GM08714 (cell line): ENCODE measurements around the gene PELI3.

Source experiments
- H3K4me3 ChIP-seq: fragments of 200-500 bp; sonication (Bioruptor generic); 2 replicates; pipeline ENCODE4 v1.5.1; 2014; ENCODE audit warnings: mild to moderate bottlenecking, low read length, inconsistent platforms
- ZNF274 ChIP-seq: IDR thresholded peaks from 2 replicates; pipeline ENCODE4 v1.6.1; 2012; ENCODE audit warnings: mild to moderate bottlenecking, low read depth, low read length

Gene PELI3

DNA sequence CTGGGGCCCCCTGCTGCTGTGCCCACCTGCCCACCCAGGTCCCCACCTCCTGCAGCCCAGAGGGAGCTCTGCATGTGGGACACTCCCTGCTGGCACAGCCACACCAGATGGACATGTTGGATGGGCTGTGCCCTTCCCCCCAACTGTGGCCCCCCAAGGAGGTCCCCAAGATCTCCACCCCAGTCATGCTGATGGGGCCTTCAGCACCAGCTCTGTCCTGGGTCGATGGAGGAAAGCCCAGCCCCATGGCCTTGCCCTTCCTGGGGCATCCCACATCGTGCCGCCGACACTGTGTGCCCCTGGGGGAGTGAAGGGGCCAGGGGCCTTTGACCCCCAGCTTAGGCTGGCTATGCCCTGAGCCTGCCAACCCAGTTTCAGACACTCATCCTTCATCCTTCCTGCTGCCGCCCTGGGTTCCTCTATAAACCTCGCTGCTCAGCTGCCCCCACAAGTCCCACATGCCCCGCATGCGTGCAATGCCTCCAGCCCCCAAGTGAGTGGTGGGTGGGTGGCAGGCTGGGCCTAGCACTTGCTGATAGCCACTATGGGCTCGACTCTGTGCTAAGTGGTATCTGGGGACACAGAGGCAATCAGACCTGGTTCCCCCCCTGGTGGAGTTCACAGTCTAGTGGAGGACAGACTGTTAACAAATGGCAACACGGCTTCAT lies 9.6 kb downstream of the PELI3 start:
- TF ChIP-seq ZNF274 = no peak
- no peak overlapping the region for H3K4me3 ChIP-seq

DNA sequence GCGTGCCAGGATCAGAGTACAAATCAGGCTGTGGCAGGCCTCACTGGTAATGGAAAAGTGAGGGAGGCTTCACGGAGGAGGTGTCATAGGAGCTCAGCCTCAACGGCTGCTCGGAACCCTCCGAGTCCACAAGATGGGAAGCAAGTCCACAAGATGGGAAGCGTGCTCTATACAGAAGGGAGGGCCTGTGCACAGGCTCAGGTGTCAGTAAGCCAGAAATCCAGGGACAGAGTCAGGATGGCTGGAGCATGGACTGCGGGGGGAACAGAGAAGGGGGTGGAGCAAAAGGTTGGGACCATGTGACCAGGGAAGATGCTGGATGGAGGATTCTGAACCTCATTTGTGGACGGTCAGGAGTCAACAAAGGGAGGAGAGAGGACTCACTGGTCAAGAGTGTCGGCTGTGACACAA lies 10.1 kb downstream of the PELI3 start:
- TF ChIP-seq ZNF274 = no peak
- H3K4me3 ChIP-seq = no peak overlapping the region

DNA sequence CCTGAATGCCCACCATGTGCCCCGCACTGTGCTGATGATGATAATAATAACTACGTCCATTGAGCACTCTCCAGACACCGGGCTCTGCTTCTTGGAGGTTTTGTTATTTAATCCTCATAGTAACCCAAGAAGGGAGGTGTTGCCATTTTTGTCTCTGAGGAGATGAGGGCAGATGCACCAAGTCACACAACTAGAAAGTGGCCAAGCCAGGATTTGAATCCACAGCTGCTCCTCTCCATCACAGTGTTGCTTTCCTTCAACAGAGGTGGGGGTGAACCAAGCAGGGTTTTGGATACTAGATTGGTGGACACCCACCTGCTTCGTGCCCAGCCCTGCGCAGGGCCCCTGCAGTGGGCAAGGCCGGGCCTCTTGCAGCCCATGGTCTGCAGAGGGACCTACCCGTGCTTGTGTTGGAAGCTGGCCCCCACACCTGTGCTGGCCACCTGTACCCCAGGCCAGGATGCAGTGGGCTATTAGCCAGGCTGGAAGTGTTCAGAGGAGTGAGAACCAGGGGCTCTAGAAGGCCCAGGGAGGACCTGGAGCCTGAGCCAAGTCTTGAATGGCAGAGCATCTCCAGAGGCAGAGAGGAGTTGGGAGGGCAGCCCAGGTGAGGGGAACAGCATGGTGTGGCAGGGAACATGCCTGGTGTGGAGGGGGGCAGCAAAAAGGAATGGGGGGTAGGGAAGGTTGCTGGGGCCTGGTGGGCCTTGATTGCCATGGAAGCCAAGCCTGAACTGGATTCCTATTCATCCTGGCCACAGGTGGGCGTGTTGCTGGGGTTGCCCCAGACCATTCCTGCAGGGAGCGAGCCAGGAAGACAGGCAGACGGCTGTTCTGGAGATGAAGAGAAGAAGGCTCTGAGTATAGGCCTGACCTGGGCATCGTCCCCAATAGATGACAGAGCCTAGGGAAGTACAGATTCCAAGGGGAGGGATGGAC lies 10.8 kb downstream of the PELI3 start:
- no peak for TF ChIP-seq ZNF274
- H3K4me3 ChIP-seq = no peak overlapping the region

DNA sequence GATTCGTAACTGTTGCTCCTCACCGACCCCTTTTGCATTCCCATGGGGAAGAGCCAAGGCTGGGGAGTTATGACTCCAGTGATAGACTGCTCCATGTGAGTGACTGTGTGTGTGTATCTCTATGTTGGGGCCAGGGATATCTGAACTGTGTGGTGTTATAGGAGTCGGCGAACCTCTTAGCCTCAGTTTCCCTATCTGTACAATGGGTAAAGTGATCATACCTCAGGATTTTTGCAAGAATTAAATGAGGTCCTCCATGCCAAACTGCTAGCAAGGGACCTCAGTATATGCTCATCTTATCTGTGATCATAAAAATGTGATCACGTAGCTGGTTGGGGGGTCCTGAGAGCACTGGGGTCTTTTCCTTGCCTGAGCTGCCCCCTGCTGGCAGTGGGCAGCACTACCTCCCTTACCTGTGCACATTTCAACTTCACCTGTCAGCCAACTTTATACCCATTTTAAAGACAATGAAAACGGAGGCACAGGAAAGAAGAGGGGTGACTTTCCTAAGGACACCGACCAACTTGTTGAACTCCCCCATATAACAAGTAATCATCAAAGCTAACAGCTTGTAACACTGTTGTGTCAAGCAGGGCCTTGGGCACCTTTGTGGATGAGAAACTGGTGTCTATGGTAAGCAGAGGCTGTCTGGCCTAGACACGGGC lies 12.2 kb downstream of the PELI3 start:
- TF ChIP-seq ZNF274 = no peak
- peak overlapping the region; percentile 84 for H3K4me3 ChIP-seq

DNA sequence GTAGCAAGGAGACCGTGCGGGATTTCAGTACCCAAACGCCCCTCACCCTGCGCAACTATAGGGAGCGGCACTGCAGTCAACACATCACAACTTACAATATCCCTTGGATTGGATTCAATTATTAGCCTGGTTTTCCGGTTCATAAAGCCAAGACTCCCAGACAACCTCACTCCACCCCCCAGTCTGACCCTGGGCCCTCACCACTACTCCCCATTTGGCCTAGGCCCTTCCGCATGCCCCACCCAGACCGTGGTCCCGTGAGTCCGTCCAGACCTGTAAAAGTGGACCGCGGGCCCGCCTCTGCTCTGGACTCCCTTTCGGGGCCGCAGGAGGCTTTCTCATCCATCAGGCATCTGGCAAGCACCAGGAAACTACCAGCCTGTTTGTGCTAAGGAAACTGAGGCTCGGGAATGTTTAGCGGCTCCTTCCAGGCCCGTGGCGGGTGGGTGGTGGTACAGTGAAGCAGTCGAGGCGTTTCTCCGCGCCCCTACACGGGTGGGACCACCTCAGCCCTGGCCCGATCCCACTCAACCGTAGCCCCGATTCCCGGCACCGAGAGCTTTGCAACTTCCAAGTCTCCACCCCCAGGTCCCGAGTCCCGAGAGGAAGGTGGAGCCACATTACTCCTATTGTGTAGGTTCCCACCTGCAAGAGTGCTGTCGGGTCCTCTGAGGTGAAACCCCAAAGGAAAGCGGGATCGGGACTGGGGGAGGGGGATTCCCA lies 12.8 kb downstream of the PELI3 start:
- peak overlapping the region; percentile 84 for H3K4me3 ChIP-seq
- TF ChIP-seq ZNF274 = no peak

DNA sequence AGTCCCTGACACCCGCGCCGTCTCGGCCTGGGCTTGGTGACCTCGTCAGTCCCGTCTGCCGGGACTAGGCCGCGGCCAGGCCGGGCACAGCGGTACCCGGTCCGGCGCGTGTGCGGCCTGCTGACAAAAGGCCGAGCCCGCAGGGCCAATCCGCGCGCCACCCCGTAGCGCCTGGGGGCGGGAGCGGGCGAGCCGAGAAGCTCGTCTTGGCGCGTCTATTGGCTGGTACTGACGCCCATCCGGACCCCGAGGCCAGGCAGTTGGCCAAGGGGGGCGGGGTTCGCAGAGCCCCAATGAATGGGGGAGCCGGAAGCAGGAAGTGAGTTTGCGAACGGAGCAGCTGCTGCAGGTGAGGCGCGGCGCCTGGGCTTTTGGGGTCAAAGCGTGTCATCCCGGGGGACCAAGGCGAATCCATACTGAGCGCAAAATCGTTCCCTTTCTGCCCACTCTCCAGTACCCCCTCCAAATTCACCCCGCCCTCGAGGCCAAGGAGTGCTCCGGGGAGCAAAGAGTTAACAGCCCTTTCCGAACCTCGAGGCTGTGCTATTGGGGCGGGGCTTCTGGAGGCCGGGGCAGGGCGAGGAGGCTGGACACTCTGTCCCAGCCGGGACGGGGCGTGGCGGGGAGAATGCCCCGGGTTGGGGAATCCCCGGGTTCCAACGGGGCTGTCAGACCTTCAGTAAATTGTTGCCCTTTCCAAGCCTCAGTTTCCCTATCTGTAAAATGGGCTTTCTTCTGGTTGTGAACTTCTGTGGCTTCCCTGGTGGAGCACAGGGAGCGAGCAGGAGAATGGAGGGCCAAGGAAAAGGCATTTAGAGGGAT lies 13.6 kb downstream of the PELI3 start, which contains the start of gene DPP3:
TSS of gene DPP3 (plus strand) at position 318 of the 822 bp plus-strand sequence. CDS start 1,767 bp downstream, outside the sequence.
- peak within 1 kb of the TSS; percentile 84 for H3K4me3 ChIP-seq
- no peak for TF ChIP-seq ZNF274

DNA sequence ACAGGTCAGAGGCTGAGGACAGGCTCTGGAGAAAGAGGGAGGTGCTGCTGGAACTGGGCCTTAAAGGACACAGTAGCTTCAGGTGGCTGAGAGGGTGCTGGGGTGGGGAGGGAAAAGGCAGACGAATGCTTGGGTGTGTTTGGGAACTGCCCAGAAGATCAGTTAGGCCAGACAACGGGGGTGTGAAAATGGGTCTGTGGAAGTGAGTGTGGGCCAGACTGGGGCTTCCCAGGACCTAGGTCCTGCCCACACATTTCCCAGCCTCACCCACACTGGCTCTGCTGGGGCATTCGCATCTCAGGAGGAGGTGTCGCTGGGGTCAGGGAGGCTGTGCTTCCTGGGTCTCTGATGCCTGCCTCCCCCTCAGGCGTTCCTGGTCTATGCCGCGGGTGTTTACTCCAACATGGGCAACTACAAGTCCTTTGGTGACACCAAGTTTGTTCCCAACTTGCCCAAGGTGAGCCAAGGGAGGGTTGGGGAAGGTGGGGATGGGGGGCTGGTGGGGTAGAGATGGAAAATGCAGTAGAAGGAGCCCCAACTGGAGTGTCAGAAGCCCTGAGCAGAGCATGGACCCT lies 18.2 kb downstream of the PELI3 start:
- no peak overlapping the region for H3K4me3 ChIP-seq
- no peak for TF ChIP-seq ZNF274

DNA sequence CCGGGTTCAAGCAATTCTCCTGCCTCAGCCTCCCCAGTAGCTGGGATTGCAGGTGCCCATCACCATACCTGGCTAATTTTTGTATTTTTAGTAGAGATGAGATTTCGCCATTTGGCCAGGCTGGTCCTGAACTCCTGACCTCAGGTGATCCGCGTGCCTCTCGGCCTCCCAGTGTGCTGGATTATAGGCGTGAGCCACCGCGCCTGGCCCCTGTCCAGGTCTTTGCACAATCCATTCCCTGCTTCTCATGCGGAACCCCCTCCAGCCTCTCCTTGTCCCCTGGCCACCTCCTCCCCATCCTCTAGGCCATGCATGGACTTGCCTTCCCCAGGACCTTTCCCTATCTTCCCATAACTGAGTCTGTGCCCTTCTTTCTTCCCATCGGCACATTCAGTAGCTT lies 22.3 kb downstream of the PELI3 start:
- no peak overlapping the region for H3K4me3 ChIP-seq
- no peak for TF ChIP-seq ZNF274

DNA sequence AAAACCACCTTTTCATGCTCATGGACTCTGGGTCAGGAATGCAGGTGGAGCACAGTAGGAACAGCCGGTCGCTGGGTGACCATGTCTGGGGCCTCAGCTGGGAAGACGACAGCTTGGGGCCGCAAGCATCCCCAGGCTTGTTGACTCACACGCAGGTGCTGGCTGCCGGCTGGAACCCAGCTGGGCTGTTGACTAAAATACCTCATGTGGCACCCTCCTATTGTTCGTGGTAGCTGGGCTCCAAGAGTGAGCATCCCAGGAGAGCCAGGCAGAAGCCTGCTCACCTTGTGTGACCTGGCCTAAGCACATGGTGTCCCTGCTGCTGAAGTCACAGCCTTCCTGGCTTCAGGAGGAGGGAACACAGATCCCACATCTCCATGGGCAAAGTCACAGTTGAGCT lies 22.9 kb downstream of the PELI3 start:
- no peak overlapping the region for H3K4me3 ChIP-seq
- no peak for TF ChIP-seq ZNF274

DNA sequence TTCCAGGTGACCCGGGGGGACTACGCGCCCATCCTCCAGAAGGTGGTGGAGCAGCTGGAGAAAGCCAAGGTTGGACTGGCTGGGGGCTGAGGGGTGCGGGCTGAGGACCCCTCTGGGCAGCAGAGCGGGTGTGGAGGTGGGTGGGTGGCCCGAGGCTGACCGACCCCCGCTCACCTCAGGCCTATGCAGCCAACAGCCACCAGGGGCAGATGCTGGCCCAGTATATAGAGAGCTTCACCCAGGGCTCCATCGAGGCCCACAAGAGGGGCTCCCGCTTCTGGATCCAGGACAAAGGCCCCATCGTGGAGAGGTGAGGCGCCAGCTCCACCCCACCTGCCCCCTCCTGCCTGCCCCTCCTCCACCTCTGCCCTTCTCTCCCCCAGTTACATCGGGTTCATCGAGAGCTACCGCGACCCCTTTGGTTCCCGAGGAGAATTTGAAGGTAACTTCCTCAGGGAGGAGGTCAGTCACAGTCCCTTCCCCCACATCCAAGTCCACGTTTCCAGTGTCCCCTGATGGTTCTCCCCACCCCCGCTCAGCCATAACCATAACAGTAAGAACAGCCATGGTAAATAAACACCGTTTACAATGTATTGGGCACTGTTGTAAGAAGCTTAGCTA lies 24.7 kb downstream of the PELI3 start:
- TF ChIP-seq ZNF274 = no peak
- H3K4me3 ChIP-seq = no peak overlapping the region

DNA sequence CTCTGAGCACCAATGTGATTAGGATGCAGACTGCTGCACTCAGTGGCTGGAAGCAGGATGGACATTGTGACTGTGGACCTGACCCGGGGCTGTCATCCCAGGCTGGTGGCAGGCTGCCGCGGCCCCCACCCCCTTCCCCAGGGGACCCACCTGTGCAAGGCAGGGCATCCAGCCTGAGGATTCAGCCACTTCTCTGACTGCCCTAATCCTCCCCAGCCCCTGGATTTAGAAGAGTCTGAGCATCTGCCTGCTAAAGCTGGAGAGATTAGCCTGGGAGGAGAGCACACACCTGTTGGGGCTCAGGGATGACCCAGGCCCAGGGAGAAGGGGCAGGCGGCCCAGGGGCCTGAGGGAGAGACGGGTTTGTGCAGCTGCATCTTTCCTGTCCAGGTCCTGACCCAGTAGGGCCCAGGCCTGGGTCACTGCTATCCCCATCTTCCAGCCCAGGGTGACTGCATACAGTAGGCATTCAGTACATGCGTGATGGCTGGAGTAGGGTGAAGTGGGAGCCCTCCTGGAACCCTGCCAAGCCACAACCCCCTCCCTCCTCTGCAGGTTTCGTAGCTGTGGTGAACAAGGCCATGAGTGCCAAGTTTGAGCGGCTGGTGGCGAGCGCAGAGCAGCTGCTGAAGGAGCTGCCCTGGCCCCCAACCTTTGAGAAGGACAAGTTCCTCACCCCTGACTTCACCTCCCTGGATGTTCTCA lies 25.6 kb downstream of the PELI3 start:
- no peak overlapping the region for H3K4me3 ChIP-seq
- TF ChIP-seq ZNF274 = no peak

DNA sequence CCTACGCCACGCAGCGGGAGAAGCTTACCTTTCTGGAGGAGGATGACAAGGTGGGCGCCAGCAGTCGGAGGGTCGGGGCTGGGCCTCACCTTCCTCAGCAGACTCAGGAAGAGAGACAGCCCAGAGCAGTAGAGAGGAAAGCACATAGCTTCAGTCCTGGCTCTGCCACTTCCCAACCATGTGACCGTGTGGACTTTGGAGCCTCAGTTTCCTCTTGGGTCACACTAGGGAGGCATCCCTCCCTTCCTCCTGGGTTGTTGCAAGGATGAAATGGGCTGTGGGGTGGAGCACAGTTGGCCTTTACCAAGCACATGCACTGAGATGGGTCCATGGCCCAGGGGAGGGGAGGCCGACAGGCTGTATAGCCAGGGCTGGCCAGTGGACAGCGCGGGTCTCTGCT lies 26.4 kb downstream of the PELI3 start:
- no peak for TF ChIP-seq ZNF274

More for the DNA sequence above, 26.4 kb downstream of the PELI3 start:
- H3K4me3 ChIP-seq = no peak overlapping the region
